Prostate gland (tissue), 2 donors: ENCODE results near the gene AFP. TPM values are rescaled to one million over a fixed set of nuclear protein-coding genes. Genes with fewer than 3 reads are reported as not detected.
A peak's percentile ranks its signal among the peaks of the same experiment; 100 is the strongest.

Source experiments
- DNase-seq: peaks from one replicate; pipeline ENCODE4 v3.0.0-alpha.2; 2019; ENCODE audit warnings: low spot score
- H3K27ac ChIP-seq, 2 donors: fragments of 200-600 bp; sonication (generic); 2 replicates each; pipeline ENCODE4 v1.5.1; 2017 to 2019
- H3K27me3 ChIP-seq: fragments of 200-600 bp; sonication (generic); replicated peaks from 2 replicates; pipeline ENCODE4 v1.5.1; 2019; ENCODE audit not compliant: insufficient read depth
- H3K36me3 ChIP-seq, 2 donors: fragments of 200-600 bp; sonication (generic); 1 replicate in 1 of 2; 2 replicates in 1 of 2; pipeline versions ENCODE4 v1.5.1 to v1.8.1; 2017 to 2019
- H3K4me1 ChIP-seq: fragments of 200-600 bp; sonication (generic); replicated peaks from 2 replicates; pipeline ENCODE4 v1.5.1; 2019
- H3K4me3 ChIP-seq, 2 donors: fragments of 200-600 bp; sonication (generic); 2 replicates each; pipeline ENCODE4 v1.5.1; 2017 to 2019
- H3K9me3 ChIP-seq: fragments of 200-600 bp; sonication (generic); 2 replicates; pipeline ENCODE4 v1.5.1; 2017
- POLR2A ChIP-seq: fragments of 450-650 bp; IDR thresholded peaks from one replicate; pipeline ENCODE4 v1.6.1; 2016; ENCODE audit warnings: antibody characterized with exemption, mild to moderate bottlenecking
- POLR2AphosphoS5 ChIP-seq: sonication (generic); formaldehyde crosslinking; IDR thresholded peaks from one replicate; pipeline ENCODE4 v1.6.1; 2017; ENCODE audit warnings: antibody characterized with exemption
- WGBS: methylation state at CpG from one replicate; pipeline ENCODE4 v1.1.5; 2018; 5-methylcytosine and 5-hydroxymethylcytosine counted together
- intact Hi-C: fragments of 100-400 bp; cut with DNase I; formaldehyde crosslinking; loops from one replicate; pipeline ENCODE4 v1.14.2; 2022
- total RNA-seq, 2 donors: library from RNA; depleted of rRNA; stranded (reverse); fragments of >200 nt; gene quantifications; one replicate each; pipeline ENCODE4 v1.1.0, GENCODE V29; 2016
- TF ChIP-seq, protein P1 (sequence below), 4 experiments: fragments of 200-600 bp in 2 of 4; fragments of 450-650 bp in 2 of 4; sonication (generic) in 2 of 4; IDR thresholded peaks; 1 replicate in 3 of 4; 2 replicates in 1 of 4; pipeline ENCODE4 v1.5.1; 2016 to 2019; ENCODE audit warnings: antibody characterized with exemption in 4 of 4, mild to moderate bottlenecking in 2 of 4, moderate library complexity in 2 of 4

The AFP gene
- total RNA-seq, 2 donors from 2014 or later, result 0.45 TPM; not detected in 1

DNA sequence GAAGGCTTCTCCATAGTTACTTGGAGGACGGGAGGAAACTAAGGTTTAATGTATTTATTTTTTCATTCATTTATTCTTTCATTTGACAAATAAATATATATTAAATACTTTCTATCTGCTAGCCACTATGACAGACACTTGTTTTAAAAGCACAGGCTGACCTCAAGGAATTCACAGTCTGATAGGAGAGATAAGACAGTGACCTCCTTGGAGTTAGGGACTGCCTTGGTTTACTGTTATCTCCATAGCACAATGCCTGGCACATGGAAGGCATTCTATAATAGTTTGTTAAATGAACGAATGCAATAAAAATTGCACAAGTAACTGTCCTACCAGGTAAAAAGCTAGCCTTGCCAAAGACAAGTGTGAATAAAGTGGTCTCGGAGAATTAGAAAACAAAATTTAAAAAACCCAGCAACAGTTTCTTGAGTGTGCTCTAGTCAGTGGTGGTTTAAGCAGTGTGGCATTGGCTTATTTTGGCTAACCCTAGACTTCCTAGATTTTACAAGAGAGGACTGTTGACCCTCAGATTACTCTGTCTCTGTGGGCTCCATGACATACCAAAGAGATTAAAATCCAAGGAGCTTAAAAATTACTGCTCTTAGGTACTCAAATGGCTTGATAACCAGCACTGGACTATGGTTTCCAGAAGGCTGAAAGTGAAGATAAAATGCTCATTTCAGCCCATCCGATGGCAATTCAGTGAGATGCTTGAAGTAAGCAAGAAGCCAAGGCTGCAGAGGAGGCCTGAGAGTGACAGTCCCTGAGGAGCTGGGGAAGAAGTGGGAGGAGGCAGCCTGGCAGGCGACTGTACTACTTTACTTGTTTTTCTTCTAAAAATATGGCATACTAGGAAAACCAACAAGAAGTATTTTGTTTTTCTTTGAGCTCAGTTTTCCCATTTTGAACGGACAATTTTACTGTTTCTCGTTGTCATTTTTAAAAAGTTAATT lies 9.6 kb downstream of the AFP start:
- Histone ChIP-seq H3K27ac (no peak overlapping the region), H3K27me3 (no peaks in the 10 kb centered on the region), H3K9me3 (no peaks in the 10 kb centered on the region), H3K4me1 (no peaks in the 10 kb centered on the region), H3K4me3 (no peak overlapping the region), H3K36me3 (no peaks in the 10 kb centered on the region)
- no peak for DNase-seq
- intact Hi-C loops, result no loop called here
- 87% methylated on average over 7 of the region's 7 CpGs for whole genome bisulfite sequencing
- TF ChIP-seq POLR2AphosphoS5 (no peak), POLR2A (no peak)
- TF ChIP-seq, protein P1, sequence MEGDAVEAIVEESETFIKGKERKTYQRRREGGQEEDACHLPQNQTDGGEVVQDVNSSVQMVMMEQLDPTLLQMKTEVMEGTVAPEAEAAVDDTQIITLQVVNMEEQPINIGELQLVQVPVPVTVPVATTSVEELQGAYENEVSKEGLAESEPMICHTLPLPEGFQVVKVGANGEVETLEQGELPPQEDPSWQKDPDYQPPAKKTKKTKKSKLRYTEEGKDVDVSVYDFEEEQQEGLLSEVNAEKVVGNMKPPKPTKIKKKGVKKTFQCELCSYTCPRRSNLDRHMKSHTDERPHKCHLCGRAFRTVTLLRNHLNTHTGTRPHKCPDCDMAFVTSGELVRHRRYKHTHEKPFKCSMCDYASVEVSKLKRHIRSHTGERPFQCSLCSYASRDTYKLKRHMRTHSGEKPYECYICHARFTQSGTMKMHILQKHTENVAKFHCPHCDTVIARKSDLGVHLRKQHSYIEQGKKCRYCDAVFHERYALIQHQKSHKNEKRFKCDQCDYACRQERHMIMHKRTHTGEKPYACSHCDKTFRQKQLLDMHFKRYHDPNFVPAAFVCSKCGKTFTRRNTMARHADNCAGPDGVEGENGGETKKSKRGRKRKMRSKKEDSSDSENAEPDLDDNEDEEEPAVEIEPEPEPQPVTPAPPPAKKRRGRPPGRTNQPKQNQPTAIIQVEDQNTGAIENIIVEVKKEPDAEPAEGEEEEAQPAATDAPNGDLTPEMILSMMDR (IDR thresholded peaks at IDR 0.05), result no peak

DNA sequence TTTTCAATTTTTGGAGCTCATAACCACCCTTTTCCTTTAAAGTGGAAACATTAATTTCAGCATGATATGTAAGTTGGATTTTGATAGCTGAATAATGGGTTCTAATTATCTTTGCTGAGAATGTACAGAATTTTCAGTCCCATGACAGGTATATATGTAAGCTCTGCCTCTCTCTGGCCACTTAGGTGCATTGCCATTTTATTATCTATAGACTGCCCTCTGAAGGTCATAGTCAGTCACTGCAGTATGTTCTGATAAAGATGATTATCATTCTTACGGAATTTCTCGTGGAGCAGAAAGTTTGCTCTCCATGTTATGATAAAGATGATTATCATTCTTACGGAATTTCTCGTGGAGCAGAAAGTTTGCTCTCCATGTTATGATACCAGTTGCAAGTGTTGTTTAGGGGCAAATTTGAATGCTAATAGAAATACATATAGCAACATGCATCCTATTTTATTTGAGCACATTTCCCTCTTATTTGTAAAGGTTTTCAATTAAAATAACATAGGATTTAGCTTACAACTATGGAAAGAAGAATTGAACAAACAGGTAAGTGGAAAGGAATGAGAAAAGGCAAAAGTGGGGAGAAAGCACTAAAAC lies 10.4 kb downstream of the AFP start:
- Histone ChIP-seq H3K27me3 (no peaks in the 10 kb centered on the region), H3K27ac (no peak overlapping the region), H3K4me1 (no peaks in the 10 kb centered on the region), H3K4me3 (no peak overlapping the region), H3K9me3 (no peaks in the 10 kb centered on the region), H3K36me3 (no peaks in the 10 kb centered on the region)
- WGBS, result 29% methylated on average over 4 of the region's 4 CpGs
- TF ChIP-seq, protein P1 (IDR thresholded peaks at IDR 0.05), result peak; percentile 16 to 71 (median 58)
- no peak for TF ChIP-seq POLR2AphosphoS5
- peak; percentile 8 for DNase-seq
- intact Hi-C loops, result no loop called here

DNA sequence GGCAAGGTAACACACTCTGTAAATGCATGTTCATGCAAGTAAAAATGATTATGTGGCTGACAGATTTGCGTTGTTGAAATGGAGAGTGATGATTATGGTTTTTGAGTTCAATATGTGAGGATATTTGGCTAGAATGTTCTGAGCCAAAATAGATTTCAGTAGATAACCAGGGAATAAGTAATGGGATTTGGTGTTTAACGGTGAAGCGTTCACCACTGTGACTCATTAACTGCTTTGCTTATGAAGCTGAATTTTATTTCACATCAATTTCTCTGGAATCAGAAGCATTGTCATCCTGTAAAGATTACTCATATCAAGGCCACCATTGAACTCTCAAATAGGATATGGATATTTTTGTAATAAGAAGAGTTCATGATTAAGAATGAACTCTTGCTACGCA lies 11.7 kb downstream of the AFP start:
- H3K4me3 ChIP-seq, result no peak overlapping the region
- no peaks in the 10 kb centered on the region for H3K9me3 ChIP-seq
- intact Hi-C loops, result no loop called here
- no peak overlapping the region for H3K27ac ChIP-seq
- WGBS, result 66% methylated on average over 4 of the region's 4 CpGs
- no peak for DNase-seq
- H3K36me3 ChIP-seq, result no peaks in the 10 kb centered on the region
- TF ChIP-seq, protein P1 (IDR thresholded peaks at IDR 0.05), result no peak
- no peaks in the 10 kb centered on the region for H3K27me3 ChIP-seq
- no peaks in the 10 kb centered on the region for H3K4me1 ChIP-seq

DNA sequence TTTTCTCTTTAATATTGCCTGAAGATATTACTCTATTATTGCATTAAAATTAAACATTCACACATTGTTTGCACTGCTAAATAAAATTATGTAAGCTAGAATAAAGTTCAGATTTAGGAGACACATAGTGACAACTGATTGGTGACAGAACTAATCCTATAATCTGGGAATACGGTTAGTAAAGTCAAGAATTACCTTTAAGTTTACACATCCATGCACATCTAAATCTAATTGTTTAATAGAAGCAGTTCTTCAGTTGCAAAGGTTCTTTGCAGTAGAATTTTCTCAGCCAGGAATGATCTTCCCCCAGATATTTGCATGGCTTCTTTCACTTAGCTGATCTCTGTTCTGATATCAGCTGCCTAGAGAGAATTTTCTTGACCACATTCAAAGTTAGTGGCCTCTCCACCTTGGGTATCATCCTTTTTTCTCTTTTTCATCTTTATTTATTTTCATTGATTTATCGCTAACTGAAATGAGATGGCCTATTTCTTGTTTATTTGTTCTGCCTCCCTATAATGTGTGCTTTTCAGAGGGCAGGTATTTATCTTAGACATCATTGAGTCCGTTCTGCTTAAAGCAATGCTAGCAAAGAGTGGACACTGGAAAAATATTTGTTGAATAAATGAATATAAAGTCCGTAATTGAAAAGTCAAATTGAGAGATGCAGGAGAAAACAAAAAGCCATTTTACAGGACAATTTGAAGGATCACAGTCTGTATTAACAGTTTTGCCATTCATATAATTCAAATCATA lies 12.6 kb downstream of the AFP start:
- H3K9me3 ChIP-seq, result no peaks in the 10 kb centered on the region
- WGBS, result 84% methylated on average over 4 of the region's 4 CpGs
- intact Hi-C loops, result no loop called here
- TF ChIP-seq POLR2AphosphoS5, result no peak
- no peak for TF ChIP-seq POLR2A
- TF ChIP-seq, protein P1 (IDR thresholded peaks at IDR 0.05), result no peak
- H3K4me3 ChIP-seq, result no peak overlapping the region
- H3K4me1 ChIP-seq, result no peaks in the 10 kb centered on the region
- DNase-seq, result no peak
- H3K36me3 ChIP-seq, result no peaks in the 10 kb centered on the region
- H3K27me3 ChIP-seq, result no peaks in the 10 kb centered on the region
- no peak overlapping the region for H3K27ac ChIP-seq
